ENCODE measurements around the gene THY1. TPM values are rescaled to one million over a fixed set of nuclear protein-coding genes. Genes with fewer than 3 reads are reported as not detected.

THY1 gene
- total and polyA plus RNA-seq, 8 donors, result 1.4 to 28.6 (median 4.4) TPM

DNA sequence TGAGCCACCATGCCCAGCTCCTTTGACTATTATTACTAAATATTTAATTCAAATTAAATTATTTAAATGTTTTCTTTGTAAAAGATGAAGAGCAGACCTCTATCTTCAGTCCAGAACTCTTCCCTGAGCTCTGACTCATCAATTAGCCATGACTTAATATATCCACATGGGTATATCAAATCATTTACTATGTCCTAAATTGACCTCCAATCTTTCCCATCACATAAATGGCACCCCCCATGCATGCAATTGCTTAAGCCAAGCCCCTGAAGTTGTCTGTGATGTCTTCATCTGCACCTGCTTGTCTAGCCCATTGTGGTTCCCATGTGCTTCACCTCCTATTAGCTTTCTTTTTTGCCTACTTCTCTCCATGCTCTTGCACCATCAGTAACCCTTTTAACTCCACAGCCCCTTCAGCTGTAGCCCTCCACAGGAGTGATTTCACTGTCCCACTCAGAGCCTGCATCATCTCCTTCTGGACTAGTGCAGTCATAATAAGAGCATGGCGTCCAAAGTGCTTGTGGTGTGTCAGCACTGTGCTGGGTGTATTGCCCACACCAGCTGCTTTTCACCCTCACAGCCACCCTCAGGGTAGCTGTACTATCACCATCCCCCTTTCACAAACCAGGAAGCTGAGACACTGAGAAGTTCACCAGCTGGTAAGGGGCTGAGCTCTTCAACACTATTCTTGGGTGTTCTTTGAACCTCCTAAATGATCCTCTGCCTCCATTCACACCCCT lies 11.8 kb upstream of the THY1 start:
- no peaks in the 10 kb centered on the region for H3K36me3 ChIP-seq
- intact Hi-C loops (cut with DNase I), result no loop called here

DNA sequence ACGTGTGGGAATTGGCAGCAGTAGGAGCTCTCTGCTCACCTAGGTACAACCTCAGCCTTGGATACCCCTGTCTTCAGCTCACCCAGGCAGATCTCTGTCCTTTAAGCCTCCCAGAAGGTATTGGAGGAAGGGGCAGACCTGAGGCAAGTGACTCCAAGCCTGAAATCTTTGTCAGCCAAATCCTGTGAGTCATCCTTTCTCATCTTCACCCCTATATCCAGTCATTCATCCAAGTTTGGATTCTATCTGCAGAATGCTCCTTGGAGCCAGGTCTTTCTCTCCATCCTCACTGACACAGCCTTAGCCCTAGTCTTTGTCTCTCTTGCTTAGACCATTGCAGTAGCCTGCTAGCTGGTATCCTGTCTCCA lies 10.4 kb upstream of the THY1 start:
- FAIRE-seq (no peak), ATAC-seq (peak in 2 of 4 donors; percentile 30 to 31), DNase-seq (no peak)
- intact Hi-C loops (cut with DNase I), result no loop called here
- TF ChIP-seq, protein P1, sequence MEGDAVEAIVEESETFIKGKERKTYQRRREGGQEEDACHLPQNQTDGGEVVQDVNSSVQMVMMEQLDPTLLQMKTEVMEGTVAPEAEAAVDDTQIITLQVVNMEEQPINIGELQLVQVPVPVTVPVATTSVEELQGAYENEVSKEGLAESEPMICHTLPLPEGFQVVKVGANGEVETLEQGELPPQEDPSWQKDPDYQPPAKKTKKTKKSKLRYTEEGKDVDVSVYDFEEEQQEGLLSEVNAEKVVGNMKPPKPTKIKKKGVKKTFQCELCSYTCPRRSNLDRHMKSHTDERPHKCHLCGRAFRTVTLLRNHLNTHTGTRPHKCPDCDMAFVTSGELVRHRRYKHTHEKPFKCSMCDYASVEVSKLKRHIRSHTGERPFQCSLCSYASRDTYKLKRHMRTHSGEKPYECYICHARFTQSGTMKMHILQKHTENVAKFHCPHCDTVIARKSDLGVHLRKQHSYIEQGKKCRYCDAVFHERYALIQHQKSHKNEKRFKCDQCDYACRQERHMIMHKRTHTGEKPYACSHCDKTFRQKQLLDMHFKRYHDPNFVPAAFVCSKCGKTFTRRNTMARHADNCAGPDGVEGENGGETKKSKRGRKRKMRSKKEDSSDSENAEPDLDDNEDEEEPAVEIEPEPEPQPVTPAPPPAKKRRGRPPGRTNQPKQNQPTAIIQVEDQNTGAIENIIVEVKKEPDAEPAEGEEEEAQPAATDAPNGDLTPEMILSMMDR (IDR thresholded peaks at IDR 0.05), result no peak
- no peak overlapping the region for H3K4me3 ChIP-seq
- H3K9me3 ChIP-seq, result no peaks in the 10 kb centered on the region
- H3K36me3 ChIP-seq, result no peaks in the 10 kb centered on the region
- H3K27me3 ChIP-seq, result no peaks in the 10 kb centered on the region
- H3K27ac ChIP-seq, result no peak overlapping the region
- WGBS, 2 donors, result 27 to 41% methylated on average over 1 of the region's 1 CpG
- H3K4me1 ChIP-seq, result no peaks in the 10 kb centered on the region

More for the DNA sequence above, 11.8 kb upstream of the THY1 start:
- no peak for ATAC-seq
- WGBS, 2 donors, result 73 to 75% methylated on average over 1 of the region's 1 CpG
- Histone ChIP-seq H3K4me1 (no peaks in the 10 kb centered on the region), H3K9me3 (no peaks in the 10 kb centered on the region), H3K27me3 (no peaks in the 10 kb centered on the region), H3K4me3 (no peak overlapping the region), H3K27ac (no peak overlapping the region)
- FAIRE-seq, result no peak
- no peak for DNase-seq
- TF ChIP-seq, protein P1 (IDR thresholded peaks at IDR 0.05), result no peak

DNA sequence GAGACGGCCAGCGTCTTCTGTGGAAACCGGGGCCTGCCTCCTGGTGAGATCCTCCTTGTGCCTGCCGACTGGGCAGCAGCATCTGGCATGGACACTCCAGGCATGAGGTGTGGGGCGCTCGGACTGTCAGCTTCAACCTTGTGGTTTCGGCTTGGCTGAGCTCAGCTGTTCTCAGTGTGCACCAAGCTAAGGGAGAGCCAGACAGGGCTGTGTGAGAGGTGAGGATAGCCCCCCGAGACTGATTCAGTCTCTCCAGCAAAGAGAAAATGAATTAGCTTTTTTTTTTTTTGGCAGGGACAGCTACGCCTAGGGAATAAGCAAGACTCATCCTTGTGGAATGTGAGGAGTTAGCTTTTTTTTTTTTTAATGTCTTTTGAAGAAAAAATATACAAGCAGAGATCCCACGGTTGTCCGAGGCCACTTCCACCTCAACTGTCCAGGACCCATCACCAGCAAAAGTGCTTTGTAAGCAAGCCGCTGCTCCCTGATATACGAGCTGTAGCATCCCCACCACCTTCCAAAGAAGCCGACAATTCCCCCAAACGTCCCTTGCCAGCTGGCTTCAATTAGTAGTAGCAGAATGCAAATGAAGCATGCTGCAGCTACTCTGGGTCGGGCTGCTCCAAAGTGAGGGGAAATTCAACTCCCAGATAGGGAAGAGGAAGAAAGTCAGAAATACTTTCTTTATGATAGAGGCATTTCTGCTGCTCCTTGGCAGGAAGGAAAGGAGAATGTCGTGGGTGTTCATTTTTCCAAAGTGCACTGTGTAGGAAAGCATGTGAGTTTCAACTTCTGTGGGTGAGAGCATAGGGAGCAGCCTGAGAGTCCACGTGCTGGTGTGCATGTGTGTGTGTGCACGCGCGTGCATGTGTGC lies 9.7 kb upstream of the THY1 start:
- ATAC-seq (peak in 3 of 4 donors; percentile 24 to 67 (median 58)), FAIRE-seq (no peak), DNase-seq (no peak)
- intact Hi-C loops (cut with DNase I), result no loop called here
- no peaks in the 10 kb centered on the region for H3K4me1 ChIP-seq
- H3K27ac ChIP-seq, result no peak overlapping the region
- TF ChIP-seq, protein P1 (IDR thresholded peaks at IDR 0.05), result no peak
- no peaks in the 10 kb centered on the region for H3K27me3 ChIP-seq
- H3K4me3 ChIP-seq, result no peak overlapping the region
- H3K36me3 ChIP-seq, result no peaks in the 10 kb centered on the region
- no peaks in the 10 kb centered on the region for H3K9me3 ChIP-seq
- WGBS, 2 donors, result 46 to 51% methylated on average over 21 of the region's 21 CpGs

DNA sequence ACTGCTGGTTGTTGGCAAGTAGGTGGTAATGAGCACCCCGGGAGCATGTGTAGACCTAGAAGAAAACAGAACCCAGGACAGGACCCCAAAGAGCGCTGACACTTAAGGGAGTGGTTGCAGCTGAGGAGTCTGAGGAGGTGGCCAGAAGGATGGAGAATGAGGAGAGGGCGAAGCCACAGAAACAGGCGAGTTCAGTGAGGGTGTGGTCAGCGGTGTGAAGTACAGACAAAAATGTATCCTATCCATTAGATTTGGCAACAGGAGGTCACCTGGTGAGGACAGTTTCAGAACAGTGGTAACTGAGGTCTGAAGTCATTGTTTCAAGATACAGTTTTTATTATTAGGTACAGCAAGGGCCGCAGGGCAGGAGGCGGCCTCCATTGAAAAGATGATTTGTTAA lies 8.6 kb upstream of the THY1 start:
- TF ChIP-seq, protein P1 (IDR thresholded peaks at IDR 0.05), result no peak
- Histone ChIP-seq H3K9me3 (no peaks in the 10 kb centered on the region), H3K27me3 (no peaks in the 10 kb centered on the region), H3K36me3 (no peaks in the 10 kb centered on the region), H3K4me3 (no peak overlapping the region), H3K4me1 (no peaks in the 10 kb centered on the region), H3K27ac (no peak overlapping the region)
- ATAC-seq (no peak), FAIRE-seq (no peak), DNase-seq (no peak)
- intact Hi-C loops (cut with DNase I), result no loop called here
- WGBS, 2 donors, result 70 to 83% methylated on average over 7 of the region's 7 CpGs

Data from pancreas (tissue), 10 donors.